SK-N-SH (cell line): ENCODE measurements around the gene CNN2. TPM values are rescaled to one million over a fixed set of nuclear protein-coding genes. Genes with fewer than 3 reads are reported as not detected.

Experiments
- CTCF ChIA-PET: fragments of 300-600, 350-600 bp; formaldehyde crosslinking; extraction: SDS; loops from one replicate; lab custom pipeline; 2021; lab: Yijun Ruan, JAX
- POLR2A ChIA-PET: fragments of 350-600 bp; sonication (Branson Sonifier 250); formaldehyde crosslinking; extraction: SDS; loops from one replicate; lab custom pipeline; 2020; ENCODE audit warnings: antibody characterized with exemption, inconsistent platforms; lab: Yijun Ruan, JAX
- DNase-seq: peaks from one replicate; pipeline ENCODE4 v3.0.0; 2012
- H2AFZ ChIP-seq: fragments of 200-600 bp; sonication (generic); 2 replicates; pipeline ENCODE4 v1.8.1; 2016; ENCODE audit warnings: antibody characterized with exemption, mild to moderate bottlenecking, low read depth
- H3F3A ChIP-seq: fragments of 200-600 bp; sonication (generic); replicated peaks from 2 replicates; pipeline ENCODE3; 2016; ENCODE audit warnings: antibody characterized with exemption, mild to moderate bottlenecking; ENCODE audit not compliant: insufficient read depth
- H3K27ac ChIP-seq, 2 experiments: fragments of 200-500 bp in 1 of 2; fragments of 200-600 bp in 1 of 2; sonication (Bioruptor generic) in 1 of 2; sonication (generic), shearing (Covaris generic) in 1 of 2; 2 replicates each; pipeline versions ENCODE4 v1.5.1 to v1.6.1; 2014 to 2016; ENCODE audit warnings: low read depth in 2 of 2, inconsistent platforms in 1 of 2, low read length in 1 of 2, mild to moderate bottlenecking in 1 of 2, mixed read lengths in 1 of 2
- H3K27me3 ChIP-seq: fragments of 200-600 bp; sonication (generic), shearing (Covaris generic); 2 replicates; pipeline ENCODE4 v1.6.1; 2016; ENCODE audit warnings: mixed run types; ENCODE audit not compliant: insufficient read depth
- H3K36me3 ChIP-seq, 2 experiments: fragments of 200-500 bp in 1 of 2; fragments of 200-600 bp in 1 of 2; sonication (Bioruptor generic) in 1 of 2; sonication (generic) in 1 of 2; replicated peaks in 1 of 2; 2 replicates each; pipeline versions ENCODE3 to v1.5.1; 2014 to 2016; ENCODE audit warnings: low read length in 1 of 2, mild to moderate bottlenecking in 1 of 2; ENCODE audit not compliant: insufficient read depth in 2 of 2, control insufficient read depth in 1 of 2
- H3K4me1 ChIP-seq, 2 experiments: fragments of 200-500 bp in 1 of 2; fragments of 200-600 bp in 1 of 2; sonication (Bioruptor generic) in 1 of 2; sonication (generic), shearing (Covaris generic) in 1 of 2; 2 replicates each; pipeline versions ENCODE4 v1.5.1 to v1.6.1; 2014 to 2016; ENCODE audit warnings: low read depth in 1 of 2, low read length in 1 of 2, mixed run types in 1 of 2; ENCODE audit not compliant: insufficient read depth in 2 of 2, control insufficient read depth in 1 of 2
- H3K4me2 ChIP-seq: fragments of 200-600 bp; sonication (generic), shearing (Covaris generic); 2 replicates; pipeline ENCODE4 v1.6.1; 2017; ENCODE audit warnings: mixed run types
- H3K4me3 ChIP-seq, 2 experiments: fragments of 200-500 bp in 1 of 2; fragments of 200-600 bp in 1 of 2; sonication (Bioruptor generic) in 1 of 2; sonication (generic), shearing (Covaris generic) in 1 of 2; 2 replicates each; pipeline versions ENCODE4 v1.5.1 to v1.8.1; 2014 to 2016; ENCODE audit warnings: low read depth in 2 of 2, inconsistent platforms in 1 of 2, low read length in 1 of 2, mild to moderate bottlenecking in 1 of 2, mixed read lengths in 1 of 2, moderate library complexity in 1 of 2
- H3K79me2 ChIP-seq: fragments of 200-600 bp; sonication (generic); 2 replicates; pipeline ENCODE4 v1.8.1; 2017; ENCODE audit warnings: mild to moderate bottlenecking; ENCODE audit not compliant: insufficient read depth
- H3K9ac ChIP-seq: fragments of 200-600 bp; sonication (generic); 2 replicates; pipeline ENCODE4 v1.6.1; 2017; ENCODE audit warnings: mixed run types
- H3K9me2 ChIP-seq: fragments of 200-600 bp; sonication (generic); 2 replicates; pipeline ENCODE4 v1.6.1; 2017; ENCODE audit warnings: mixed run types
- H3K9me3 ChIP-seq: fragments of 200-600 bp; sonication (generic); 2 replicates; pipeline ENCODE4 v1.6.1; 2017; ENCODE audit warnings: mixed run types, mild to moderate bottlenecking, moderate library complexity
- H4K20me1 ChIP-seq: fragments of 200-600 bp; sonication (generic); 2 replicates; pipeline ENCODE4 v1.6.1; 2017; ENCODE audit warnings: mild to moderate bottlenecking, mixed run types; ENCODE audit not compliant: insufficient read depth
- CHD2 ChIP-seq: fragments of 150-350 bp; IDR thresholded peaks from 2 replicates; pipeline ENCODE4 v1.6.1; 2018; ENCODE audit warnings: low read length; ENCODE audit not compliant: partially characterized antibody
- ELF1 ChIP-seq: IDR thresholded peaks from 2 replicates; pipeline ENCODE4 v1.4.0; 2012
- EP300 ChIP-seq, 2 experiments: IDR thresholded peaks; 2 replicates each; pipeline versions ENCODE4 v1.4.0 to v1.6.1; 2012; ENCODE audit warnings: borderline replicate concordance in 1 of 2, low read depth in 1 of 2, low read length in 1 of 2
- EZH2phosphoT487 ChIP-seq: fragments of 200-600 bp; sonication (generic); IDR thresholded peaks from 2 replicates; pipeline ENCODE4 v1.6.1; 2017; ENCODE audit warnings: low read depth, mixed run types, mild to moderate bottlenecking, antibody characterized with exemption, moderate library complexity, borderline replicate concordance
- FOXJ3 ChIP-seq: sonication (generic); formaldehyde crosslinking; IDR thresholded peaks from 2 replicates; pipeline ENCODE4 v1.5.1; 2020; ENCODE audit warnings: mild to moderate bottlenecking, missing genetic modification reagents
- FOXM1 ChIP-seq: IDR thresholded peaks from 2 replicates; pipeline ENCODE4 v1.4.0; 2012; ENCODE audit warnings: low read depth, mild to moderate bottlenecking
- GABPA ChIP-seq: IDR thresholded peaks from 2 replicates; pipeline ENCODE4 v1.4.0; 2012; ENCODE audit warnings: low read depth, mild to moderate bottlenecking
- GATA2 ChIP-seq: sonication (generic); formaldehyde crosslinking; IDR thresholded peaks from 2 replicates; pipeline ENCODE4 v1.5.0; 2020; ENCODE audit warnings: mild to moderate bottlenecking, missing genetic modification reagents
- JUND ChIP-seq: IDR thresholded peaks from 2 replicates; pipeline ENCODE4 v1.4.0; 2012
- MEF2A ChIP-seq: IDR thresholded peaks from 2 replicates; pipeline ENCODE4 v1.4.0; 2012; ENCODE audit warnings: low read depth, borderline replicate concordance
- MXI1 ChIP-seq: IDR thresholded peaks from 2 replicates; pipeline ENCODE4 v1.6.1; 2012; ENCODE audit warnings: mild to moderate bottlenecking, low read depth, low read length, improper control_type of control experiment
- POLR2AphosphoS5 ChIP-seq: IDR thresholded peaks from 2 replicates; pipeline ENCODE4 v1.6.1; 2012; ENCODE audit warnings: low read depth, low read length
- RCOR1 ChIP-seq: fragments of 150-350 bp; IDR thresholded peaks from 2 replicates; pipeline ENCODE4 v1.6.1; 2017; ENCODE audit warnings: antibody characterized with exemption, low read length
- REST ChIP-seq: IDR thresholded peaks from 2 replicates; pipeline ENCODE4 v1.6.1; 2012; ENCODE audit warnings: mild to moderate bottlenecking, low read depth, low read length, moderate library complexity
- RFX5 ChIP-seq: IDR thresholded peaks from 2 replicates; pipeline ENCODE4 v1.6.1; 2012; ENCODE audit warnings: mild to moderate bottlenecking, improper control_type of control experiment, low read length
- RXRA ChIP-seq: IDR thresholded peaks from 2 replicates; pipeline ENCODE4 v1.4.0; 2012; ENCODE audit warnings: low read depth, mild to moderate bottlenecking, borderline replicate concordance
- SMC3 ChIP-seq: IDR thresholded peaks from 2 replicates; pipeline ENCODE4 v1.6.1; 2012; ENCODE audit warnings: low read depth, low read length, improper control_type of control experiment
- TEAD4 ChIP-seq: IDR thresholded peaks from 2 replicates; pipeline ENCODE4 v1.4.0; 2012; ENCODE audit warnings: mild to moderate bottlenecking, borderline replicate concordance; ENCODE audit not compliant: insufficient read depth
- YY1 ChIP-seq: IDR thresholded peaks from 2 replicates; pipeline ENCODE4 v1.4.0; 2012; ENCODE audit warnings: low read depth, mild to moderate bottlenecking
- WGBS: methylation state at CpG from one replicate; pipeline ENCODE4 v1.1.6; 2017; ENCODE audit warnings: low lambda C conversion rate; 5-methylcytosine and 5-hydroxymethylcytosine counted together
- polyA plus RNA-seq, 3 experiments: library from polyadenylated mRNA; depleted of rRNA; stranded (reverse); fragments of >200 nt; gene quantifications; 2 replicates each; pipeline ENCODE4 v1.2.3, GENCODE V29; 2012
- TF ChIP-seq, protein P1 (sequence below): IDR thresholded peaks from 2 replicates; pipeline ENCODE4 v1.4.0; 2012; ENCODE audit warnings: low read depth
- TF ChIP-seq, protein P2 (sequence below): fragments of 150-350 bp; IDR thresholded peaks from 2 replicates; pipeline ENCODE4 v1.6.1; 2017; ENCODE audit warnings: antibody characterized with exemption, low read length, low read depth, borderline replicate concordance

Gene CNN2
- polyA plus RNA-seq, 1 of the 3 experiments (the other 2 are of a cell fraction) = 279 TPM

DNA sequence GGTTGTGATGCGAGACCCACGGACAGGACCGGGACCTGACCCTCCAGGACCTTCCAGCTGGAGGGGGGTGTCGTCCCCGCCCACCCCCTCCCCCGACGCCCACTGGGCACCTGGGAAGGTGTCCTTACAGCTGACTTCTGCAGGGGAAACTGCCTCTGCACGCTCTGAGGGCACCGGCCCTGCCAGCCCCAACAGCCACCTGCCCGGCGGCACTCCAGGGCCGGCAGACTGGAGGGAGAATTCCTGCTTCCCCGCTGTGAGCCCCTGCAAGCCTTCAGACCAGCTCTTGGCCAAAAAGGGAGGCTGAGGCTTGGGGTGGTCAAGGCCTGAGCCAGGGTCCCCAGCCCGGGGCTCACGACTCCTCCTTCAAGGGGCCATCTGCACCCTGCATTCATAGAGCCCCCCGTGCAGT, 1.2 kb downstream of the CNN2 start:
- no peaks in the 10 kb centered on the region for H3K27me3 ChIP-seq
- TF ChIP-seq POLR2AphosphoS5 = no peak
- H3K4me3 ChIP-seq = peak overlapping the region; percentile 76 to 97
- peaks cover 28% of the 10 kb centered on the region for H3F3A ChIP-seq
- H3K79me2 ChIP-seq = peaks cover 59% of the 10 kb centered on the region
- 44% methylated on average over 4 of the region's 16 CpGs for WGBS
- peaks cover 34% of the 10 kb centered on the region for H4K20me1 ChIP-seq
- DNase-seq = no peak
- no peaks in the 10 kb centered on the region for H3K9me3 ChIP-seq
- H3K9ac ChIP-seq = peak overlapping the region; percentile 86
- no peaks in the 10 kb centered on the region for H3K9me2 ChIP-seq
- no peak overlapping the region for H2AFZ ChIP-seq
- H3K4me1 ChIP-seq = peaks cover 0 to 14% of the 10 kb centered on the region in 2 experiments; a peak in 1 of 4 replicates
- H3K36me3 ChIP-seq = peaks cover 13 to 19% of the 10 kb centered on the region in 2 experiments
- H3K4me2 ChIP-seq = peak overlapping the region; percentile 99
- peak overlapping the region; percentile 81 to 84 for H3K27ac ChIP-seq
- ChIA-PET CTCF (interaction anchor here (1.1 to 2.7 kb wide), 5 partner anchors 13 to 167 kb away, joined by 4 to 11 read pairs (median 6); no protein-coding TSS in a partner anchor), POLR2A (interaction anchor here (0.8 to 1.1 kb wide), 2 partner anchors 13 to 47 kb away, joined by 3 to 4 read pairs; no protein-coding TSS in a partner anchor)

DNA sequence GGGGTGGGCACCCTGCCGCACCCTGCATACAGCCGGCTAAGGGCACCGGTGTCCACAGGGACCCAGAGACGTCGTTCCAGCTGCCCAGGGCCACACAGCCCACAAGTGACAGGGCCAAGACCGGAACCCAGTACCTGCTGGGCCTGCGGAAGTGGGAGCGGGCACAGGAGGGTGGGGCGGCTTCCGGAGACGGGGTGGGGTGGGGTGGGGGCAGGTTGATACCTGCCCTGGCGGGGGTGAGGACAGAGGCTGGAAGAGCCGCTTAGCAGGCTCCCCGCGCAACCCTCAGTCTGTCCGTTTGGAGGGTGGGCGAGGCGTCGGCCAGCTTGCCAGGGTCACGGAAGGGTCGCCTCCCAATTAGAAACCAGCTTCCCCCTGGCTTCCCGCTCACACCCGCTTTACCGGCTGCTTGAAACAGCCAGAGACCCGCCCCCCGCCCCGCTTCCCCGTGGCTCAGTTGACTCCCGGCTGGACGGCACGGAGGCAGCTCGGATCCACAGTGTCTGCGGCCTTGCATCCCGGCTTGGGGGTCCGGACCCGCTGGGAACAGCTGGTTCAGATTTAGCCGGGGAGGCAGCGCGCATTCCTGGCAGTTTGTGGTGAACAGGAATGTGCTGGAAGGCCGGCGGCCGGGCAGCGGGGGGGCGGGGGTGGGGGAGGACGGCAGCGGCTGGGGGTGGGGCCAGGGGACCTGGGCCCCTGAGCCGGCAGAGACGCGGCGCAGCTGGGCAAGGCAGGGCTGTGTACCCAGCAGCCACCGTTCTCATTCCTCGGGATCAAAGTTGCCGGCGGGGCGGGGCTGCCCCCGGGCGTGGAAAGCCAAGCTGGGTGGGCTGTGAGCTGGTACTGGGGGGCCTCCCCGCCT, 1.9 kb downstream of the CNN2 start:
- Histone ChIP-seq H3K27ac (peak overlapping the region; percentile 81 to 84), H3K4me1 (peaks cover 0 to 14% of the 10 kb centered on the region in 2 experiments; a peak in 1 of 4 replicates), H2AFZ (no peak overlapping the region), H3K27me3 (no peaks in the 10 kb centered on the region), H3K9ac (peak overlapping the region; percentile 86), H3F3A (peaks cover 22% of the 10 kb centered on the region), H3K4me3 (peak overlapping the region; percentile 76 to 97), H3K79me2 (peaks cover 65% of the 10 kb centered on the region), H3K36me3 (peaks cover 13 to 26% of the 10 kb centered on the region in 2 experiments), H3K9me2 (no peaks in the 10 kb centered on the region), H4K20me1 (peaks cover 40% of the 10 kb centered on the region), H3K9me3 (no peaks in the 10 kb centered on the region), H3K4me2 (peak overlapping the region; percentile 99)
- ChIA-PET CTCF (interaction anchor here (0.8 to 2.0 kb wide), 8 partner anchors 9 to 216 kb away, joined by 3 to 7 read pairs (median 4); no protein-coding TSS in a partner anchor), POLR2A (interaction anchor here (1.1 kb wide), 2 partner anchors 45 to 46 kb away, joined by 3 to 4 read pairs; no protein-coding TSS in a partner anchor)
- 1% methylated on average over 16 of the region's 58 CpGs for WGBS
- DNase-seq = peak; percentile 86
- TF ChIP-seq RXRA = peak; percentile 67; the same call in 1 of the 2 replicates
- peak; percentile 62; the same call in 1 of the 2 replicates for TF ChIP-seq GABPA
- TF ChIP-seq EZH2phosphoT487 = no peak
- TF ChIP-seq SMC3 = no peak
- TF ChIP-seq RFX5 = no peak
- TF ChIP-seq JUND = no peak
- TF ChIP-seq MEF2A = no peak
- no peak for TF ChIP-seq CHD2
- peak; percentile 78 for TF ChIP-seq REST
- TF ChIP-seq TEAD4 = peak; percentile 90
- TF ChIP-seq RCOR1 = peak; percentile 73; the same call in 1 of the 2 replicates
- TF ChIP-seq FOXM1 = no peak
- no peak for TF ChIP-seq YY1
- no peak for TF ChIP-seq ELF1
- peak in 1 of 2 experiments; percentile 68; a peak in 2 of 4 replicates for TF ChIP-seq EP300 (IDR thresholded peaks at IDR 0.05; ENCODE audit: borderline replicate concordance in 1 of 2, low read depth in 1 of 2, low read length in 1 of 2)
- TF ChIP-seq, protein P1, sequence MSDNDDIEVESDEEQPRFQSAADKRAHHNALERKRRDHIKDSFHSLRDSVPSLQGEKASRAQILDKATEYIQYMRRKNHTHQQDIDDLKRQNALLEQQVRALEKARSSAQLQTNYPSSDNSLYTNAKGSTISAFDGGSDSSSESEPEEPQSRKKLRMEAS = peak; percentile 56
- peak; percentile 69; the same call in 1 of the 2 replicates for TF ChIP-seq POLR2AphosphoS5
- TF ChIP-seq, protein P2, sequence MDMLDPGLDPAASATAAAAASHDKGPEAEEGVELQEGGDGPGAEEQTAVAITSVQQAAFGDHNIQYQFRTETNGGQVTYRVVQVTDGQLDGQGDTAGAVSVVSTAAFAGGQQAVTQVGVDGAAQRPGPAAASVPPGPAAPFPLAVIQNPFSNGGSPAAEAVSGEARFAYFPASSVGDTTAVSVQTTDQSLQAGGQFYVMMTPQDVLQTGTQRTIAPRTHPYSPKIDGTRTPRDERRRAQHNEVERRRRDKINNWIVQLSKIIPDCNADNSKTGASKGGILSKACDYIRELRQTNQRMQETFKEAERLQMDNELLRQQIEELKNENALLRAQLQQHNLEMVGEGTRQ = no peak
- no peak for TF ChIP-seq MXI1
- TF ChIP-seq GATA2 (CRISPR knock-in tag) = no peak
- no peak for TF ChIP-seq FOXJ3 (CRISPR knock-in tag)
